ENCODE data around the gene TUBGCP2.

TUBGCP2 gene

GRCh38 chr10:133302230-133302629 is 6.4 kb downstream of the TUBGCP2 start:
- TF ChIP-seq SIN3A (IDR thresholded peaks at IDR 0.05; ENCODE audit: borderline replicate concordance, insufficient read depth, low read length) (no peak), REST (IDR thresholded peaks at IDR 0.05; ENCODE audit: insufficient read depth in 1 of 2, low read depth in 2 of 2, low read length in 2 of 2) (no peak), FOXP2 (optimal IDR thresholded peaks at IDR 0.05; ENCODE audit: borderline replicate concordance, extremely low read depth, extremely low read length, insufficient read depth) (no peak)

- TF ChIP-seq TAF1 (IDR thresholded peaks at IDR 0.05; ENCODE audit: borderline replicate concordance, insufficient read depth, low read length) = no peak
- TF ChIP-seq REST (IDR thresholded peaks at IDR 0.05; ENCODE audit: insufficient read depth in 1 of 2, low read depth in 2 of 2, low read length in 2 of 2) = no peak
- TF ChIP-seq POLR2AphosphoS5 (IDR thresholded peaks at IDR 0.05; ENCODE audit: low read depth, low read length) = no peak
Measured at GRCh38 chr10:133299738-133300137, 8.9 kb downstream of the TUBGCP2 start.

- TF ChIP-seq FOXP2 (optimal IDR thresholded peaks at IDR 0.05; ENCODE audit: borderline replicate concordance, extremely low read depth, extremely low read length, insufficient read depth) = no peak
- no peak for TF ChIP-seq REST (IDR thresholded peaks at IDR 0.05; ENCODE audit: insufficient read depth in 1 of 2, low read depth in 2 of 2, low read length in 2 of 2)
- no peak for TF ChIP-seq SIN3A (IDR thresholded peaks at IDR 0.05; ENCODE audit: borderline replicate concordance, insufficient read depth, low read length)
- TF ChIP-seq POLR2AphosphoS5 (IDR thresholded peaks at IDR 0.05; ENCODE audit: low read depth, low read length) = no peak
- no peak for TF ChIP-seq TAF1 (IDR thresholded peaks at IDR 0.05; ENCODE audit: borderline replicate concordance, insufficient read depth, low read length)
Measured at GRCh38 chr10:133299224-133299623, 9.4 kb downstream of the TUBGCP2 start.

- no peak for TF ChIP-seq FOXP2 (optimal IDR thresholded peaks at IDR 0.05; ENCODE audit: borderline replicate concordance, extremely low read depth, extremely low read length, insufficient read depth)
- TF ChIP-seq TAF1 (IDR thresholded peaks at IDR 0.05; ENCODE audit: borderline replicate concordance, insufficient read depth, low read length) = no peak
Measured at GRCh38 chr10:133298466-133298865, 10.2 kb downstream of the TUBGCP2 start.

- TF ChIP-seq POLR2AphosphoS5 (IDR thresholded peaks at IDR 0.05; ENCODE audit: low read depth, low read length) (no peak), REST (IDR thresholded peaks at IDR 0.05; ENCODE audit: insufficient read depth in 1 of 2, low read depth in 2 of 2, low read length in 2 of 2) (no peak)
Measured at GRCh38 chr10:133297504-133297903, 11.2 kb downstream of the TUBGCP2 start.
